AG04450 (cell line): Measurements from ENCODE around the gene PRKG1. TPM values are rescaled to one million over a fixed set of nuclear protein-coding genes. Genes with fewer than 3 reads are reported as not detected.

Source experiments
- CTCF ChIA-PET: fragments of 300-600, 350-600 bp; formaldehyde crosslinking; extraction: SDS; loops from one replicate; lab custom pipeline; 2022; ENCODE audit warnings: antibody characterized with exemption, inconsistent platforms; lab: Charles Lee
- POLR2A ChIA-PET: fragments of 350-600 bp; formaldehyde crosslinking; extraction: SDS; loops from one replicate; lab custom pipeline; 2021; ENCODE audit warnings: antibody characterized with exemption, inconsistent platforms; lab: Yijun Ruan, JAX
- DNase-seq: peaks from one replicate; pipeline ENCODE4 v3.0.0-alpha.2; 2011; ENCODE audit warnings: low read depth, low spot score
- H3K27ac ChIP-seq: one replicate; pipeline ENCODE4 v1.5.1; 2012; ENCODE audit warnings: low read depth, low read length, control low read depth
- H3K27me3 ChIP-seq: one replicate; pipeline ENCODE4 v1.6.0; 2012; ENCODE audit warnings: low read length; ENCODE audit not compliant: control insufficient read depth, insufficient read depth
- H3K4me3 ChIP-seq: 2 replicates; pipeline ENCODE4 v1.5.1; 2011; ENCODE audit warnings: mild to moderate bottlenecking, low read depth, low read length, control low read depth
- H3K9me3 ChIP-seq: 2 replicates; pipeline ENCODE4 v1.5.1; 2012; ENCODE audit warnings: low read length; ENCODE audit not compliant: control insufficient read depth, insufficient read depth
- CTCF ChIP-seq: IDR thresholded peaks from 2 replicates; pipeline ENCODE4 v1.5.1; 2011; ENCODE audit warnings: low read depth, low read length, control low read depth, inconsistent platforms
- polyA plus RNA-seq: library from polyadenylated mRNA; depleted of rRNA; stranded (reverse); fragments of >200 nt; gene quantifications from 2 replicates; pipeline ENCODE4 v1.2.3, GENCODE V29; 2011

The PRKG1 gene
- polyA plus RNA-seq, 1 experiment, result 19.0 TPM

GRCh38 chr10:51108406-51108805, 34.1 kb downstream of the PRKG1 start:
- Histone ChIP-seq H3K4me3 (no peak overlapping the region), H3K27me3 (no peaks in the 10 kb centered on the region), H3K9me3 (no peaks in the 10 kb centered on the region), H3K27ac (no peak overlapping the region)
- DNase-seq, result no peak
- ChIA-PET POLR2A (no interaction called here), CTCF (no interaction called here)
- TF ChIP-seq CTCF, result no peak

- H3K4me3 ChIP-seq, result no peak overlapping the region
- ChIA-PET CTCF (interaction anchor here (1.1 kb wide), 1 partner anchor 26 kb away, joined by 3 read pairs; no protein-coding TSS in a partner anchor), POLR2A (no interaction called here)
- no peaks in the 10 kb centered on the region for H3K9me3 ChIP-seq
- H3K27ac ChIP-seq, result no peak overlapping the region
- DNase-seq, result peak; percentile 18
- no peaks in the 10 kb centered on the region for H3K27me3 ChIP-seq
- no peak for TF ChIP-seq CTCF
Observed at GRCh38 chr10:51109801-51110533, 35.7 kb downstream of the PRKG1 start.

GRCh38 chr10:51112013-51112412, 37.7 kb downstream of the PRKG1 start:
- CTCF ChIA-PET, result interaction anchor here (1.1 kb wide), 1 partner anchor 29 kb away, joined by 3 read pairs; no protein-coding TSS in a partner anchor
- no peaks in the 10 kb centered on the region for H3K9me3 ChIP-seq

GRCh38 chr10:51113007-51113406, 38.7 kb downstream of the PRKG1 start:
- no peak overlapping the region for H3K27ac ChIP-seq
- DNase-seq, result no peak
- no peaks in the 10 kb centered on the region for H3K9me3 ChIP-seq
- H3K27me3 ChIP-seq, result no peaks in the 10 kb centered on the region
- no peak for TF ChIP-seq CTCF
- CTCF ChIA-PET, result interaction anchor here (1.0 to 1.7 kb wide), 2 partner anchors 30 to 309 kb away, joined by 5 read pairs; no protein-coding TSS in a partner anchor
- POLR2A ChIA-PET, result interaction anchor here (0.6 kb wide), 2 partner anchors 18 to 221 kb away, joined by 4 to 5 read pairs; no protein-coding TSS in a partner anchor
- no peak overlapping the region for H3K4me3 ChIP-seq

More at GRCh38 chr10:51112013-51112412, 37.7 kb downstream of the PRKG1 start:
- DNase-seq, result no peak
- POLR2A ChIA-PET, result no interaction called here
- no peak overlapping the region for H3K4me3 ChIP-seq
- TF ChIP-seq CTCF, result no peak
- no peak overlapping the region for H3K27ac ChIP-seq
- no peaks in the 10 kb centered on the region for H3K27me3 ChIP-seq

- CTCF ChIA-PET, result no interaction called here
- no peak overlapping the region for H3K4me3 ChIP-seq
- no peak for DNase-seq
- no peaks in the 10 kb centered on the region for H3K27me3 ChIP-seq
- no peak overlapping the region for H3K27ac ChIP-seq
- TF ChIP-seq CTCF, result no peak
- no peaks in the 10 kb centered on the region for H3K9me3 ChIP-seq
- POLR2A ChIA-PET, result no interaction called here
Observed at GRCh38 chr10:51117053-51117660, 42.9 kb downstream of the PRKG1 start.
